ENCODE data around the gene TRIML1.
A peak's percentile ranks its signal among the peaks of the same experiment; 100 is the strongest.

The TRIML1 gene

GRCh38 chr4:188121530-188121929, 17.7 kb upstream of the TRIML1 start:
- H4K5ac ChIP-seq (ENCODE audit: low read length), result no peak overlapping the region
- H3K23ac ChIP-seq (ENCODE audit: low read length), result no peak overlapping the region
- H3K56ac ChIP-seq (ENCODE audit: low read length), result no peak overlapping the region
- H3K4ac ChIP-seq (ENCODE audit: low read depth, low read length), result no peak overlapping the region
- H2AK5ac ChIP-seq (ENCODE audit: low read length), result no peak overlapping the region
- no peak overlapping the region for H2BK120ac ChIP-seq (ENCODE audit: low read depth, low read length)
- H3K4me3 ChIP-seq (ENCODE audit: low read length), result no peak overlapping the region
- no peak overlapping the region for H2BK15ac ChIP-seq (replicated peaks; ENCODE audit: low read depth)
- no CpG with 5 or more reads among the region's 13 CpGs for WGBS (ENCODE audit: extremely low coverage, insufficient coverage, low lambda C conversion rate)
- H3K79me1 ChIP-seq (ENCODE audit: low read length), result no peaks in the 10 kb centered on the region
- no peak for DNase-seq
- H3K18ac ChIP-seq (ENCODE audit: low read length), result no peak overlapping the region
- H3K4me2 ChIP-seq (ENCODE audit: low read length), result no peak overlapping the region
- H4K8ac ChIP-seq (ENCODE audit: low read depth, low read length), result no peak overlapping the region
- no peaks in the 10 kb centered on the region for H3K27me3 ChIP-seq (ENCODE audit: insufficient read depth, low read length, poor library complexity)
- no peaks in the 10 kb centered on the region for H3K36me3 ChIP-seq (ENCODE audit: control insufficient read depth, insufficient read depth, low read length)
- no peak overlapping the region for H2BK5ac ChIP-seq (ENCODE audit: low read length)
- H3K9ac ChIP-seq (ENCODE audit: low read length), result no peak overlapping the region
- H3K79me2 ChIP-seq (ENCODE audit: control insufficient read depth, insufficient read depth, low read length), result no peaks in the 10 kb centered on the region
- H3K4me1 ChIP-seq (ENCODE audit: control insufficient read depth, low read depth, low read length), result no peaks in the 10 kb centered on the region
- H3K27ac ChIP-seq (ENCODE audit: low read depth, low read length), result no peak overlapping the region

GRCh38 chr4:188127214-188127874, 11.9 kb upstream of the TRIML1 start:
- peak; percentile 57 for DNase-seq
- no peak overlapping the region for H3K4ac ChIP-seq (ENCODE audit: low read depth, low read length)
- H2BK5ac ChIP-seq (ENCODE audit: low read length), result no peak overlapping the region
- H3K23ac ChIP-seq (ENCODE audit: low read length), result no peak overlapping the region
- no peak overlapping the region for H3K9ac ChIP-seq (ENCODE audit: low read length)
- no peak overlapping the region for H4K8ac ChIP-seq (ENCODE audit: low read depth, low read length)
- H2BK120ac ChIP-seq (ENCODE audit: low read depth, low read length), result no peak overlapping the region
- no peaks in the 10 kb centered on the region for H3K27me3 ChIP-seq (ENCODE audit: insufficient read depth, low read length, poor library complexity)
- no peak overlapping the region for H3K4me3 ChIP-seq (ENCODE audit: low read length)
- no peak overlapping the region for H4K5ac ChIP-seq (ENCODE audit: low read length)
- H3K27ac ChIP-seq (ENCODE audit: low read depth, low read length), result no peak overlapping the region
- H3K79me1 ChIP-seq (ENCODE audit: low read length), result no peaks in the 10 kb centered on the region
- no peak overlapping the region for H3K18ac ChIP-seq (ENCODE audit: low read length)
- no peaks in the 10 kb centered on the region for H3K36me3 ChIP-seq (ENCODE audit: control insufficient read depth, insufficient read depth, low read length)
- H3K79me2 ChIP-seq (ENCODE audit: control insufficient read depth, insufficient read depth, low read length), result no peaks in the 10 kb centered on the region
- H3K4me1 ChIP-seq (ENCODE audit: control insufficient read depth, low read depth, low read length), result no peaks in the 10 kb centered on the region
- H2AK5ac ChIP-seq (ENCODE audit: low read length), result no peak overlapping the region
- no peak overlapping the region for H2BK15ac ChIP-seq (replicated peaks; ENCODE audit: low read depth)
- no peak overlapping the region for H3K56ac ChIP-seq (ENCODE audit: low read length)
- H3K4me2 ChIP-seq (ENCODE audit: low read length), result no peak overlapping the region
- WGBS (ENCODE audit: extremely low coverage, insufficient coverage, low lambda C conversion rate), result no CpG with 5 or more reads among the region's 5 CpGs

DNA sequence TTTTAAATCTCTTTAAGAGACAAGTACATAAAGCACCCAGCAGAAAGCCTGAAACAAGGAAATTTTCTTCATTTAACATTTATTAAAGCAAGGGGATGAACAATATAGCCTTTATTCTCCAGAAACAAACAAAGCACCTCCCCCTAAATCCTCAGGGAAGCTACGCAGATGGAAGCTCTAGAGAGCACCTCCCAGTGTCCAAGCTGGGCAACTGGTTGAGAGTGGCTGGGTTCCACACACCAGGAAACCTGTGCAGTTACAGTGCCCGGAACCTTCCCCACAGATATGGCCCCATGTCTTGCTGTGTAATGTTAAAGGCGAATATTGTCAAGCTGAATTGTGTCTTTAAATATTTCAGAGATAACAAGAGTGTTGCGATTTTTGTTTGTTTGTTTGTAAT, 8.9 kb upstream of the TRIML1 start:
- WGBS (ENCODE audit: extremely low coverage, insufficient coverage, low lambda C conversion rate), result 100% methylated on average over 2 of the region's 4 CpGs
- H3K18ac ChIP-seq (ENCODE audit: low read length), result no peak overlapping the region

DNA sequence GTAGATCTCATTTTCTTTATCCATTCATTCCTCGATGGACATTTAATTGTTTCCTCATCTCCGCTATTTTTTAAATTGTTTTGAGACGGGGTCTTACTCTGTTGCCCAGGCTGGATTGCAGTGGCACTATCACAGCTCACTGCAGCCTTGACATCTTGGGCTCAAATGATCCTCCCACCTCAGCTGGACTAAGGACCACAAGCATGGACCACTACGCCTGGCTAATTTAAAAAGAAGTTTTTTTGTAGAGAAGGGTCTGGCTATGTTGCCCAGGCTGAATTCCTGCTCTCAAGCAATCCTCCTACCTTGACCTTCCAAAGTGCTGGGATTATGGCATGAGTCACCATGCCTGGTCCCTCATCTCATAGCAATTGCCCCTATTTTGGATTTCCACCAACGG, 7.0 kb upstream of the TRIML1 start:
- Histone ChIP-seq H3K36me3 (ENCODE audit: control insufficient read depth, insufficient read depth, low read length) (no peaks in the 10 kb centered on the region), H3K27me3 (ENCODE audit: insufficient read depth, low read length, poor library complexity) (no peaks in the 10 kb centered on the region), H3K9ac (ENCODE audit: low read length) (no peak overlapping the region), H3K27ac (ENCODE audit: low read depth, low read length) (no peak overlapping the region), H2BK120ac (ENCODE audit: low read depth, low read length) (no peak overlapping the region), H3K23ac (ENCODE audit: low read length) (no peak overlapping the region), H2BK5ac (ENCODE audit: low read length) (no peak overlapping the region), H3K4me1 (ENCODE audit: control insufficient read depth, low read depth, low read length) (no peaks in the 10 kb centered on the region), H2BK15ac (replicated peaks; ENCODE audit: low read depth) (no peak overlapping the region), H4K5ac (ENCODE audit: low read length) (no peak overlapping the region), H3K4me3 (ENCODE audit: low read length) (no peak overlapping the region), H3K4ac (ENCODE audit: low read depth, low read length) (no peak overlapping the region), H3K56ac (ENCODE audit: low read length) (no peak overlapping the region), H3K79me2 (ENCODE audit: control insufficient read depth, insufficient read depth, low read length) (no peaks in the 10 kb centered on the region), H3K18ac (ENCODE audit: low read length) (no peak overlapping the region), H2AK5ac (ENCODE audit: low read length) (no peak overlapping the region), H4K8ac (ENCODE audit: low read depth, low read length) (no peak overlapping the region), H3K79me1 (ENCODE audit: low read length) (no peaks in the 10 kb centered on the region), H3K4me2 (ENCODE audit: low read length) (no peak overlapping the region)
- WGBS (ENCODE audit: extremely low coverage, insufficient coverage, low lambda C conversion rate), result no CpG with 5 or more reads among the region's 5 CpGs
- DNase-seq, result no peak

More for the DNA sequence above, 8.9 kb upstream of the TRIML1 start:
- no peak overlapping the region for H2AK5ac ChIP-seq (ENCODE audit: low read length)
- H4K5ac ChIP-seq (ENCODE audit: low read length), result no peak overlapping the region
- H4K8ac ChIP-seq (ENCODE audit: low read depth, low read length), result no peak overlapping the region
- H3K79me1 ChIP-seq (ENCODE audit: low read length), result no peaks in the 10 kb centered on the region
- H2BK120ac ChIP-seq (ENCODE audit: low read depth, low read length), result no peak overlapping the region
- no peak overlapping the region for H3K4me3 ChIP-seq (ENCODE audit: low read length)
- H3K56ac ChIP-seq (ENCODE audit: low read length), result no peak overlapping the region
- no peak overlapping the region for H3K27ac ChIP-seq (ENCODE audit: low read depth, low read length)
- H3K9ac ChIP-seq (ENCODE audit: low read length), result no peak overlapping the region
- no peaks in the 10 kb centered on the region for H3K79me2 ChIP-seq (ENCODE audit: control insufficient read depth, insufficient read depth, low read length)
- H3K23ac ChIP-seq (ENCODE audit: low read length), result no peak overlapping the region
- no peaks in the 10 kb centered on the region for H3K36me3 ChIP-seq (ENCODE audit: control insufficient read depth, insufficient read depth, low read length)
- H3K27me3 ChIP-seq (ENCODE audit: insufficient read depth, low read length, poor library complexity), result no peaks in the 10 kb centered on the region
- H3K4ac ChIP-seq (ENCODE audit: low read depth, low read length), result no peak overlapping the region
- H2BK5ac ChIP-seq (ENCODE audit: low read length), result no peak overlapping the region
- H3K4me1 ChIP-seq (ENCODE audit: control insufficient read depth, low read depth, low read length), result no peaks in the 10 kb centered on the region
- H2BK15ac ChIP-seq (replicated peaks; ENCODE audit: low read depth), result no peak overlapping the region
- DNase-seq, result peak; percentile 42
- H3K4me2 ChIP-seq (ENCODE audit: low read length), result no peak overlapping the region

GRCh38 chr4:188138227-188138626, 1.0 kb upstream of the TRIML1 start:
- no peak overlapping the region for H2AK5ac ChIP-seq (ENCODE audit: low read length)
- H3K4me1 ChIP-seq (ENCODE audit: control insufficient read depth, low read depth, low read length), result no peaks in the 10 kb centered on the region
- no peak overlapping the region for H3K56ac ChIP-seq (ENCODE audit: low read length)
- no peak overlapping the region for H3K23ac ChIP-seq (ENCODE audit: low read length)
- H3K18ac ChIP-seq (ENCODE audit: low read length), result no peak overlapping the region
- no peak overlapping the region for H4K5ac ChIP-seq (ENCODE audit: low read length)
- no peak overlapping the region for H2BK120ac ChIP-seq (ENCODE audit: low read depth, low read length)
- H2BK15ac ChIP-seq (replicated peaks; ENCODE audit: low read depth), result no peak overlapping the region
- no CpG with 5 or more reads among the region's 10 CpGs for WGBS (ENCODE audit: extremely low coverage, insufficient coverage, low lambda C conversion rate)
- no peak overlapping the region for H3K4ac ChIP-seq (ENCODE audit: low read depth, low read length)
- DNase-seq, result no peak
- H3K79me1 ChIP-seq (ENCODE audit: low read length), result no peaks in the 10 kb centered on the region
- no peaks in the 10 kb centered on the region for H3K36me3 ChIP-seq (ENCODE audit: control insufficient read depth, insufficient read depth, low read length)
- H3K9ac ChIP-seq (ENCODE audit: low read length), result no peak overlapping the region
- H3K4me2 ChIP-seq (ENCODE audit: low read length), result no peak overlapping the region
- H3K27me3 ChIP-seq (ENCODE audit: insufficient read depth, low read length, poor library complexity), result no peaks in the 10 kb centered on the region
- H2BK5ac ChIP-seq (ENCODE audit: low read length), result no peak overlapping the region
- no peak overlapping the region for H3K27ac ChIP-seq (ENCODE audit: low read depth, low read length)
- H4K8ac ChIP-seq (ENCODE audit: low read depth, low read length), result no peak overlapping the region
- no peaks in the 10 kb centered on the region for H3K79me2 ChIP-seq (ENCODE audit: control insufficient read depth, insufficient read depth, low read length)
- no peak overlapping the region for H3K4me3 ChIP-seq (ENCODE audit: low read length)

DNA sequence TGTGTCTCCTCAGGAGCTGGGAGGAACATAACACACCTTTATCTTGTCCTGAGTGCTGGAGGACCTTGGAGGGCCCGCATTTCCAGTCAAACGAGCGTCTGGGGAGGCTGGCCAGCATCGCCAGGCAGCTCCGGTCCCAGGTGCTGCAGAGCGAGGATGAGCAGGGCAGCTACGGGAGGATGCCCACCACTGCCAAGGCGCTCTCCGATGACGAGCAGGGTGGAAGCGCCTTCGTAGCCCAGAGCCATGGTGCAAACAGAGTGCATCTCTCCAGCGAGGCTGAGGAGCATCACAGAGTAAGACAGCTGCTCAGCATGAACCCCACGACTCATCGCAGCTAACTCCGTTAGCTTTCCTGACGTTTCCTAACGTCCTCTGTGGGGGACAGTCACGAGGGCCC, 430 bp downstream of the TRIML1 start:
- Histone ChIP-seq H3K36me3 (ENCODE audit: control insufficient read depth, insufficient read depth, low read length) (no peaks in the 10 kb centered on the region), H2BK15ac (replicated peaks; ENCODE audit: low read depth) (no peak overlapping the region), H3K23ac (ENCODE audit: low read length) (no peak overlapping the region), H3K27me3 (ENCODE audit: insufficient read depth, low read length, poor library complexity) (no peaks in the 10 kb centered on the region), H3K18ac (ENCODE audit: low read length) (no peak overlapping the region), H3K27ac (ENCODE audit: low read depth, low read length) (no peak overlapping the region), H3K4ac (ENCODE audit: low read depth, low read length) (no peak overlapping the region), H4K5ac (ENCODE audit: low read length) (no peak overlapping the region), H4K8ac (ENCODE audit: low read depth, low read length) (no peak overlapping the region), H2BK5ac (ENCODE audit: low read length) (no peak overlapping the region), H3K56ac (ENCODE audit: low read length) (no peak overlapping the region), H3K4me3 (ENCODE audit: low read length) (no peak overlapping the region), H2AK5ac (ENCODE audit: low read length) (no peak overlapping the region), H3K79me2 (ENCODE audit: control insufficient read depth, insufficient read depth, low read length) (no peaks in the 10 kb centered on the region), H2BK120ac (ENCODE audit: low read depth, low read length) (no peak overlapping the region), H3K4me2 (ENCODE audit: low read length) (no peak overlapping the region), H3K79me1 (ENCODE audit: low read length) (no peaks in the 10 kb centered on the region), H3K4me1 (ENCODE audit: control insufficient read depth, low read depth, low read length) (no peaks in the 10 kb centered on the region), H3K9ac (ENCODE audit: low read length) (no peak overlapping the region)
- DNase-seq, result no peak
- WGBS (ENCODE audit: extremely low coverage, insufficient coverage, low lambda C conversion rate), result no CpG with 5 or more reads among the region's 19 CpGs
